Superior temporal gyrus (tissue), 1 donor: ENCODE data around the gene SNED1.
"Not testable (repeated sequence)": the region's sequence is repeated elsewhere in the genome, so short reads cannot be mapped to it uniquely, and the experiment has no call there.

Source experiments
- DNase-seq: peaks from one replicate; pipeline ENCODE4 v3.0.0-alpha.2; 2016; ENCODE audit errors: extremely low spot score

Gene SNED1

GRCh38 chr2:241083091-241083415, 84.6 kb downstream of the SNED1 start:
- DNase-seq = no peak

- DNase-seq = no peak
Measured at GRCh38 chr2:241084856-241085444, 86.5 kb downstream of the SNED1 start.

- DNase-seq = no peak
Measured at GRCh38 chr2:241087420-241088268, 89.2 kb downstream of the SNED1 start.

GRCh38 chr2:241088376-241088775, 90.0 kb downstream of the SNED1 start:
- no peak for DNase-seq

GRCh38 chr2:241088791-241089732, 90.6 kb downstream of the SNED1 start:
- no peak for DNase-seq

- no peak for DNase-seq
Measured at GRCh38 chr2:241091201-241091600, 92.8 kb downstream of the SNED1 start.

- DNase-seq = no peak
Measured at GRCh38 chr2:241091734-241092445, 93.5 kb downstream of the SNED1 start.

- DNase-seq = no peak
Measured at GRCh38 chr2:241092677-241093076, 94.3 kb downstream of the SNED1 start.

GRCh38 chr2:241093133-241093781, 94.8 kb downstream of the SNED1 start:
- not testable (repeated sequence) for DNase-seq

GRCh38 chr2:241094172-241094571, 95.8 kb downstream of the SNED1 start:
- DNase-seq = no peak

GRCh38 chr2:241094924-241095420, 96.6 kb downstream of the SNED1 start:
- DNase-seq = no peak

- no peak for DNase-seq
Measured at GRCh38 chr2:241095594-241096290, 97.3 kb downstream of the SNED1 start.

GRCh38 chr2:241096979-241097378, 98.6 kb downstream of the SNED1 start:
- DNase-seq = no peak

GRCh38 chr2:241099246-241099645, 100.8 kb downstream of the SNED1 start:
- DNase-seq = no peak

- peak; percentile 91 for DNase-seq
Measured at GRCh38 chr2:241102239-241102803, 103.9 kb downstream of the SNED1 start, which contains the start of gene MTERF4. TSS of gene MTERF4 (minus strand) at chr2:241102287. CDS start at chr2:241102273, 14 bp downstream.

- no peak for DNase-seq
Measured at GRCh38 chr2:241103176-241103595, 104.8 kb downstream of the SNED1 start.

- DNase-seq = not testable (repeated sequence)
Measured at GRCh38 chr2:241104611-241105010, 106.2 kb downstream of the SNED1 start.

GRCh38 chr2:241105641-241106040, 107.2 kb downstream of the SNED1 start:
- no peak for DNase-seq

GRCh38 chr2:241107031-241107783, 108.8 kb downstream of the SNED1 start:
- no peak for DNase-seq
